NCI-H510A treated with DMSO at 0.1 percent for 48 hours (cell line): ENCODE measurements around the gene NPC1.
"Not testable (repeated sequence)": the region's sequence is repeated elsewhere in the genome, so short reads cannot be mapped to it uniquely, and the experiment has no call there.

Experiments
- DNase-seq: peaks from one replicate; lab custom pipeline; 2025; lab: John Stamatoyannopoulos, UW

The NPC1 gene

GRCh38 chr18:23523429-23524212 lies 62.7 kb downstream of the NPC1 start:
- DNase-seq = no peak

GRCh38 chr18:23521907-23522306 lies 64.4 kb downstream of the NPC1 start:
- no peak for DNase-seq

- no peak for DNase-seq
Observed at GRCh38 chr18:23521271-23521670, 65.0 kb downstream of the NPC1 start.

- DNase-seq = no peak
Observed at GRCh38 chr18:23519734-23520133, 66.6 kb downstream of the NPC1 start.

GRCh38 chr18:23515911-23516546 lies 70.3 kb downstream of the NPC1 start:
- peak; percentile 67 for DNase-seq

- no peak for DNase-seq
Observed at GRCh38 chr18:23512641-23513040, 73.7 kb downstream of the NPC1 start.

- DNase-seq = not testable (repeated sequence)
Observed at GRCh38 chr18:23512216-23512615, 74.1 kb downstream of the NPC1 start.

- not testable (repeated sequence) for DNase-seq
Observed at GRCh38 chr18:23510923-23511322, 75.4 kb downstream of the NPC1 start.

GRCh38 chr18:23506393-23506792 lies 79.9 kb downstream of the NPC1 start:
- DNase-seq = no peak

GRCh38 chr18:23504720-23505119 lies 81.6 kb downstream of the NPC1 start:
- no peak for DNase-seq

GRCh38 chr18:23503963-23504344 lies 82.4 kb downstream of the NPC1 start:
- no peak for DNase-seq

- peak; percentile 74 for DNase-seq
Observed at GRCh38 chr18:23503038-23503962, 83.0 kb downstream of the NPC1 start, which contains the start of gene RMC1. TSS of gene RMC1 (plus strand) at chr18:23503511. CDS start at chr18:23503619, 108 bp downstream.

GRCh38 chr18:23502516-23503037 lies 83.7 kb downstream of the NPC1 start:
- DNase-seq = peak; percentile 20

GRCh38 chr18:23501626-23502025 lies 84.7 kb downstream of the NPC1 start:
- DNase-seq = no peak

GRCh38 chr18:23499291-23499781 lies 87.0 kb downstream of the NPC1 start:
- no peak for DNase-seq

- peak; percentile 33 for DNase-seq
Observed at GRCh38 chr18:23498877-23499276, 87.4 kb downstream of the NPC1 start.

GRCh38 chr18:23498117-23498516 lies 88.2 kb downstream of the NPC1 start:
- DNase-seq = no peak

- peak; percentile 66 for DNase-seq
Observed at GRCh38 chr18:23495723-23496440, 90.4 kb downstream of the NPC1 start.

- no peak for DNase-seq
Observed at GRCh38 chr18:23494992-23495391, 91.3 kb downstream of the NPC1 start.

- DNase-seq = no peak
Observed at GRCh38 chr18:23493654-23494053, 92.7 kb downstream of the NPC1 start.

GRCh38 chr18:23489586-23489985 lies 96.7 kb downstream of the NPC1 start:
- not testable (repeated sequence) for DNase-seq
